Measurements from ENCODE around the gene DACH1.
"Not testable (repeated sequence)": the region's sequence is repeated elsewhere in the genome, so short reads cannot be mapped to it uniquely, and the experiment has no call there.

Gene DACH1

DNA sequence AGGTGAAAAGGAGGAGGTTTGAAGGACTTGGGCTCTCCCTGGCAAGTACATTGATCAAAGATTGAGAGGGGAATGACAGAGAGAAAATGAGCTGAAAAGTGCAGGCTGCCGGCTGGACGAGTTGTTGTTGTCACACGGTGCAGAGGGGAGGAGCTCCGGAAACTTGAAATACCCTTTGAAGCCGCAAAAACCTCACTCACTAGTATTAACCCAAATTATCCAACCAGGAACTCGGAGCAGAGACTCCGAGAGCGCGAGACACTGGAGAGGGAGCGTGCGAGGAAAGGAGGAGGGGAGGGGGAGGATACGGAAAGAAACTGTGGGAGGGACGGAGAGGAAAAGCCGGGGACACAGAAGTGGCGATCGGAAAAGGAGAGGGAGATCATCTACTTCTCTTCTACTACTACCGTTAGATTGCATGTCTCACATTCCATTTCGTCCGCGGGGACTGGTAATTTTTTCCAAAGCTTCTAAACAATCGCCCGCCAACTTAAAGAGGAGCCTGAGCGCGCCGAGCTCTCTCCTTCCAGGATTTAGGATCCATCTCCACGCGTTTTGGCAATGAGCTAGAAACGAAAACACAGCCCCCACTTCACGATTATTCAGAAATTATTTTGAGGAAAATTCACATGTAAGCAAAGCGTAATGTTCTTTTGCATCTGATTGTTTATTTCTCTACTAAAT lies at the start of gene DACH1:
DACH1 (minus strand) TSS at position 74 of the 684 bp plus-strand sequence.
- peak; percentile 91 for DNase-seq (ENCODE audit: low spot score)

DNA sequence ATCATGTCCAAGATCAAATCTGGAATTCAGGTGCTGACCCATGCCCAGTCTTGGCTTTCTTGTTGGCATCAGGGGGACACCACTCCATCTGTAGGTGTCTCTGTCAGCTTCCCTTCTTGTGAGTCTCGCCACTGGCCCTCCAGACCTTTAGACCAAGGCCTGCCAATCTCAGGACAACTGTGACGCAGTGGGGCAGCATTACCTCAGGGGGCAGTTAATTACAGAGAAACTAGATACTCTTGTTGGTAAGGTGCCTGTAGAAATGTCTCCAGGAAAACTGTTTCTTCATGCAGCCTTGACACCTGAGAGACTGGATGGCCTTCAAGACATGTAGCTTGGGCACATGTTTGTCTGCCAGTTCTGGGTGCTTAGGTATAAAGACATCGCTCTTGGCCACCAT lies 46.7 kb upstream of the DACH1 start:
- DNase-seq (ENCODE audit: low spot score), result no peak

DNA sequence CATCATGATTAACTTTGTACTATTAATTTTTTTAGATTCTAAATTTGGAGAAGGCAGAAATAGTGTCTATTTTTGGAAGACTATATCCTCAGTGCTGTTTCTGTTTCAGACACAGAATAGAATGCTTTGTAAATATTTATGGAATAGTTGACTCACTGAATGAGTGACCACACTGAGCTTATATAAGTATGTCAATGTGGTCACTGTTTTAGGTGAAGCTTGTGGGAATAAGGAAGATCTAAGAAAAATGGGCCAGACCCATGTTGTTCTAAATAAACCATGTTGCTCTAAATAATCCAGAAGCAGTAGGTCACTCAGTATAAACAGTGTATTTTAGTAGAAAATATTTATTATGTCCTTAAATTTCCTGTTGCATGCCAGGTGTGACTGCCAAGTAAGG lies 45.5 kb upstream of the DACH1 start:
- no peak for DNase-seq (ENCODE audit: low spot score)

DNA sequence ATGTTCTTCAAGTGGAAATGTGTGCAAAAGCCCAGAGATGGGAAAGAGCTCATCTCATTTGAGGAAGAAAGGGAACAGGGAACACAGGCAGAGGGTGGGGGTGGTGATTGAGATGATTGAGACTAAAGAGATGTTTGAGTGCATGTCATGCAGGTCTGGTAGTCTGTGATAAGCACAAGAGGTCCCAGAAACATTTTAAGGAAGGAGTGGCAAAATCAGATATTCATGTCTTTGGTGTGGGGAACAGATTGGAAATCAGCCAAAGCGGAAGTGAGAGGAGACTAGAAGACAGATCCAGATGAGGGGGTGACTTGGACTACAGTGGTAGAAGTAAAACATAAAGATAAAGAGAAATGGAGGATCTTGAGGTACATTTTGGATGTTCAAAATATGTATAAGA lies 39.4 kb upstream of the DACH1 start:
- DNase-seq (ENCODE audit: low spot score), result no peak

DNA sequence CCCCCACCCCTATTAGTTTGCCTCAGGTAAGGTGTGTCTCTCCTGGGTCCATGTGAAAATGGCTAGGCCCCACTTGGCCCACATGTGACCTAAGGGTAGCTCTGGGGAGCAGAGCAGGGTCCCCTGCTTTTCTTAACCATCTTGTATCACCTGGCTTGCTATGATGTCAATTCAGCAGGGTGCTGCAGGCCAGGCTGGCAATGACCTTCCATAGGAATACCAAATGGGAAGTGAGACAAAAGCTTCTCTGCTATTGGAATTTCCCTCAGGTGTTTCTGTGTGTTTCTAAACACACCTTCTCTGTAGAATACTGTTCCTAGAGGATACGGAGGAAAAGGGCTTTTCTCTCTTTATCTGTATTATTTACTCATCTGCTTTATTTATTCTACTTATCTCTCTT lies 35.7 kb upstream of the DACH1 start:
- DNase-seq (ENCODE audit: low spot score), result no peak

DNA sequence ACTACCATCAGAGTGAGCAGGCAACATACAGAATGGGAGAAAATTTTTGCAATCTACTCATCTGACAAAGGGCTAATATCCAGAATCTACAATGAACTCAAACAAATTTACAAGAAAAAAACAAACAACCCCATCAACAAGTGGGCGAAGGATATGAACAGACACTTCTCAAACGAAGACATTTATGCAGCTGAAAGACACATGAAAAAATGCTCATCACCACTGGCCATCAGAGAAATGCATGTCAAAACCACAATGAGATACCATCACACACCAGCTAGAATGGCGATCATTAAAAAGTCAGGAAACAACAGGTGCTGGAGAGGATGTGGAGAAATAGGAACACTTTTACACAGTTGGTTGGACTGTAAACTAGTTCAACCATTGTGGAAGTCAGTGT lies 26.5 kb upstream of the DACH1 start:
- DNase-seq (ENCODE audit: low spot score), result not testable (repeated sequence)

DNA sequence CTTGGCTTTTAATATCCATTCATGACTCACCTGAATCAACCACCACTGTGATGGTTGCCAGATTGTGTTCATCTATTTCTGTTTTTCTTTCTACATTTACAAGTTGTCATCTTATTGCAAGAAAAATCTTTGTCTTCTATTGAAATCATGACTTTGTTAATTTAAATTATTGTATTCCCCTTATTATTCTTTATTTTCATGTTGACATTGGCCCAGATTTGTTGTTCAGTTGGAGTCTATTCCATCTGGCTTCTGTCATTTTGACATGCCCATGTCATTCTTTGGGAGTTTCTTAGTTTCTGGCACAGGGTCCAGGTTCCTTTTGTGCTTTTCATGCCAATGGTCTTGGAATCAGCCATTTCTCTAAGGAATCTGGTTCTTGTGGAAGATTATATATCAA lies 19.9 kb upstream of the DACH1 start:
- DNase-seq (ENCODE audit: low spot score), result no peak

DNA sequence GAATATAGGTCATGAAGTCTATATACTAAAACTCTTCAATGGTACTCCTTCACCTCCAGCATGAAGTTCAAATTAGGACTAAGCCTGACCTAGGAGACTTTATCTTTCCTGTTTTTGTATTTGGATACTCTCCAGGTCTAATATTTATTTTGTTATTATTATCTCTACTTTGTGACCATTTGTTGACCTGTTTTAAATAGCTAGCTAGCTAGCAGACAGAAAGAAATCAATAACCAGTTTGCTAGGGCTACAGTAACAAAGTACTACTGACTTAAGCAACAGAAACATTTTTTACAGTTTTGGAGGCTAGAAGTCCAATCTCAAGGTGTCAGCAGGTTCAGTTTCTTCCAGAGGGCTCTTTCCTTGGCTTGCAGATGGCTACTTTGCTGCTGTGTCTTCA lies 15.1 kb upstream of the DACH1 start:
- DNase-seq (ENCODE audit: low spot score), result no peak

DNA sequence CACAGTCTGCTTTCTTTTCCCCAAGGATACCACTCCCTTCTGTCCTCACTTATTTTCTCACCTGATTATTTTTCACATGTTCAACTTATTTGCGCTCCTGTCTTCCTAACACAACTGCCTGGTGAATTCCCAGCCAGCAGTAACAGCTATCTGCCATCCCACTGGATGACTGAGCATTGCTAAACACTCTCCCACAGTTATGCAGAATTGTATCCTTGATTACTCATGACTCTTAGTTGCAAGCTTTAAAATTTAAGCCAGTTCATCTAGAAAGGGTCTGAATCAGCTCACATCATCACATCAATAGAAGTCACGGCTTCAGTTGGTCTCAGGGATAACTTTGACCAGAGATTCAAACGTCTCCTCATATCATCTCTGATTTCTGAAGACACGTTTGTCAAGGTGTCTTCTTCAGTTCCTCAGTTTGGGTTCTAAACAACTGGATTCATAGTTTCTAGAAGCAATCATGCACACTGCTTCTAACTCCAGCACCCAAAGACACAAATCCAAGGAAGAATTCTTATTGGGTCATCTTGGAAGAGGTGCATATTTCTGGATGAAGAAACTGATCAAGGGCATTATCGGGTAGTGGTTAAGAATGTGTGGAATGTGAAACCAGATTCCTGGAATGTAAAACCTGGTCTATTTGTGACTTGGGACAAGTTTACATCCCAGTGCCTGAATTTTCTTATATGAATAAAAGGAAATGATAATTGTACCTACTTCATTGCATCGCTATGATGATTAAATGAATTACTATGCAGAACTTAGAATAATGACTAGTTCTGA lies 13.9 kb upstream of the DACH1 start:
- DNase-seq (ENCODE audit: low spot score), result no peak

DNA sequence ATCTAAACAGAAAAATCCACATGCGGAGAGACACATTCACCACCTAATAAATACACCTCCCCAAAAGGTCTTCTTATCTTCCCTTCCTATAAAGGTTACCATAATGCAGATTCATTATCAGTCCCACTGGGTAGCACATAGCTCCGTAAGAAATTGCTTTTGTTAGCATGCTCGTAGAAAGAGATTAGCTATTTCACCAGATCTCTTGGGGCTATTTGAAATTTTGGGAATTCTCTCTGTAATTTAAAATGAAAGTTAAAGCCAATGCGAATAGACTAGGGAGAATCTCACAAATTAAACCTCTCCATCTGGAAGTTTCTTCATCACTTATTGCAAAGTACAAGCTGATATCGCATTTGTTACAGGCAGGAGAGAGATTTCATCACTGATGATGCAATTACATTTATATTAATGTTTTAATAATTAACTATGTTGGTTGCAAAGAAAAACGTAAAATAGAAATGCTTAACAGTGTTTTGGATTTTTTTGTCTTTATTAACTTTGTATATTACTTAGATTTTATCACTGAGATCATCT lies 12.9 kb upstream of the DACH1 start:
- DNase-seq (ENCODE audit: low spot score), result no peak

DNA sequence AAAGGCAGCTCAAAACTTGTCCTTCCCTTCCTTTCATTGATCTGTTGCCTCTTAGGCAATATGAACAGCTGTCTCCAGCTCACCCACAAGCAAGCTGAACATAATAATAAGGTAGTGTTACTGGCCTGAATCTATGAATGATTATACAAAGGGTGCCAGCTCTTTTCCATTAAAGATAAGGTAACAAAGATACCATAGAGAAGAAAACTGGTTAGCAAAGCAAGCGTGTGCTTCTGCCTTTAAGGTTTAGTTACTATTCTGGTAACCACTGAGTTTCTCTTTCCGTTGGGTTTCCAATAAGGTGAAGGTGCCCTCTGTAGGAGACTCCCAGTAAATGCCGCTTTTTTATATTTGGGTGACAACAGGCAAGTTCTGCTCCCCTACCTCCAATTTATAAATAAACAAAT lies 12.1 kb upstream of the DACH1 start:
- peak; percentile 76 for DNase-seq (ENCODE audit: low spot score)

DNA sequence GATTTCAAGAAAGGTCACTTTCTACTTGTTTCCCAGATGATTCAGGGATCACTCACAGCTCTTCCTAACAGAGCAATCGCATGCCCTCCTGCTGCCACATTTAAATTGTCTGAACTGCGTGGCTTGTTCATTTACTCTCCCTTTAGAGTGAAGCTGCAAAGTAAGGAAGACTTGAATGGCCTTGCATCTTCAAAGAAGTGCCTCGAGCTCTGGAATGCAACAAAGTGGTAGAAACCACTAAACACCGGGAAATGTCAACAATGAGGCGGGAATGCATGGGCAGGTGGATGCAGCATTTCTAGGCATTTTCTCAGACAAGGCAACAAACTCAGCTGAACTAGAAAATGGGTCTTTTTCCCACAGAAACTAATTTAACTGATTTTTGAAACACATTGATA lies 10.3 kb upstream of the DACH1 start:
- no peak for DNase-seq (ENCODE audit: low spot score)

DNA sequence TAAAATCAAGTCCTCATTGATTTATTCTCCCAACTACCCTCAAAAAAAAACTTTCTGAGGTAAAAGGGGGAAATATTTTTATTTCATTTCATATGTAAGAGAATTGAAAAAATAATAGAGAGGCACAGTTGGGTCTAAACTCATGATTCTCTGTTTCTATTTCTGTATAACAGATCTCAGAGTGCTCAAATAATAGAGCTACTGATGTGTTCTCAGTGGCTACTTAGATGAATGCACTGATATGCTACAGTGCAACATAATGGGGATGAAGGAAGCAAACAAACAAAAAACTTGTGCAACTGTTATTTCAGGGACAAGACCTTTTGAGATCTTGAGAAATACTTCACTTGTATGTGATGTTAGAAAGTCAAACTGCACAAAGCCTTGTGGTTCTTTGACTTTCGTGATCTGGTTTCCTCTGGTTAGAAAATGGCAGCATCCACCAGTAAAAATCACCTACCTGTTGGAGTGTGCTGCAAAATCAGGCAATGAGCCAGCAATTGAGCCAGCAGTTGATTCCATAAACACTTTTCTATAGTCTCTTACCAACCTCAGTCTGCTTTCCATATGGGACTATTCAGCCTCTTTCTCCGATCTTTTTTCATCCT lies 9.7 kb upstream of the DACH1 start:
- no peak for DNase-seq (ENCODE audit: low spot score)

DNA sequence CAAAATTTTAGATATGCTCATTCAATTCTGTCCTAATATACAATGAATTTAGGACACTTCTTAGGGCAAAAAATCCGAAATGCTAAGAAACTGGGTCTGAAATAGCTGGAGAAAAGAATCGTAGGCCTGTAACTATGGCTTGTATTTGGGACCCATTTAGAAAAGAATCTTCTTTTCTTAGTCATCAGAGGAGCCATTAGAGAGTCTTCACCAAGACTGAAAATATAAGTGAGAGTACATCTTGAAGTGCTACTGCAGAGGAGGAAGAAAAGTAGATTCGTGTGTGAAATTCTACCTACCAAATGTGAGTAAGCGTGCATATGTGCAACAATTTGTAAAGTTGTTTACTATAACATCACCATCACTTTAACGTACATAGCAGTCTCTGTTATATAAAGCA lies 8.8 kb upstream of the DACH1 start:
- DNase-seq (ENCODE audit: low spot score), result no peak

DNA sequence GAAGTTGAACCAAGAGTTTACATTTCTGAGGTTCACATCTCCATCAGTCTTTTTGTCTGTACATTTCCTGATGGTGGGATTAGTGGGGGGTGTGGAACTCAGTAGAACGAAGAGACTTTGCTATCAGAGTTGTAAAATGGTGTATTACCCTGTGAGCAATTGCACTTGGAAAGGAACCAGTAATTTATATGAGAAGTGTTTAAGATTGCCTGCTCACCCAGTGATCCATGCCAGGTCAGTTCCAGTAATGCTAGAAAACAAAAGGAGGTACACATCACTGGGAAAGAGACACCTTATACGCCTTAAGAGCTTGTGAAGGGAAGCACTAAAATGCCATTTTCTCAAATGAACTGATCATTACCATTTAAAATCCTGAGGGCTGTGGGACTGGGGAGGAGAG lies 7.5 kb upstream of the DACH1 start:
- no peak for DNase-seq (ENCODE audit: low spot score)

DNA sequence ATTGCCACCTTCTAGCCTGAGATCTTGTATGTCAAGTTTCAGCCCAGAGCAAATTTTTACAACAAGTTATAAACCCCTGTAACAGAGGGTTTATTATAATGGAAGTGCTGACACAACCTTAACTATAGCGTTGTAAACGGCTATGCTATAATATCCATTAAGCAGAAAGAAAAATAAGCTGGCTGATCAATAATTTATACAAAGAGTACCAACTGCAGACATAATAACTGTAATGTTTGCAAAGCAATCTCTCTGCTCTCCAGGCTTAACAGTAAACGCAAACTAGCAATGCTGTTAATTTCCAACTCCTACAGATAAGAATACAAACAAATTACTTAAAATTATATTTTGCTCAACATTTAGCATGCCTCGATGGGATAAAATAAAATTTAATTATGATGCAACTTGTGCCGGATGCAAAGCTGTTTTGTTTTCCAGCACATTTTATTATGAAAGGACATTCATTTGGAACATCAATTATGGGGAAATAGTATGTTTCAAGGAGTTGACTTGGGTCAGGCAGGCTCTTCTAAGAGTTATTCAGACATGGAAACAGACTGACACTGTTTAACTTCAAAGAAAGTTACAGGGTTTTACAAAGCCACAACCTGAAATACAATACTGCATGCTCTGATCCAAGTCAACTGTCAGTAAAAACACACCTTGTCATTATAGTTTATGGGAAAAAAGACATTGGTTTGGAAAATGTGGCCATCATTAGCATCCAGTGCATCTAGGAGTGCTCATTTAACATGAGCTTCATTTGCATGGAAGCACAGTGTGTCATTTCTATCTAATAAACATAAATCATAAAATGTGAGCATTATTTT lies 6.6 kb upstream of the DACH1 start:
- DNase-seq (ENCODE audit: low spot score), result no peak

DNA sequence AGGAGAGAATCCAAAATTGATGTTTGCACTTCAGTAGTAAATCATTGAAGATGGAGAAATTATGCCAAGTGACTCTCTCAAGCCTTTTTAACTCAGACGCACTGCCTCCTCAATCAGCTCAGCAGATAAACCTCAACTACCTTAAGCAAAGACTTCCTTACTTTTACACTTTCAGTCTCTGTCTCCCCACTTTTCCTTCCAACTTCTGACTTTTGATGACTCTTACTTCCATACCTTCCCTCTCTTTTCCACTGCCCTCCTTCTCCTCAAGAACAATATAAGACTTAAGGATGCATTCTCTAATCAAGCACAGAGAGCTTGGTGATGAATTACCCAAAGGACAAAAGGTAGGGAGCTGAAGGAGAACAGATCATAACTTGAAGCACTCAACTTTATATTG lies 4.8 kb upstream of the DACH1 start:
- DNase-seq (ENCODE audit: low spot score), result no peak

DNA sequence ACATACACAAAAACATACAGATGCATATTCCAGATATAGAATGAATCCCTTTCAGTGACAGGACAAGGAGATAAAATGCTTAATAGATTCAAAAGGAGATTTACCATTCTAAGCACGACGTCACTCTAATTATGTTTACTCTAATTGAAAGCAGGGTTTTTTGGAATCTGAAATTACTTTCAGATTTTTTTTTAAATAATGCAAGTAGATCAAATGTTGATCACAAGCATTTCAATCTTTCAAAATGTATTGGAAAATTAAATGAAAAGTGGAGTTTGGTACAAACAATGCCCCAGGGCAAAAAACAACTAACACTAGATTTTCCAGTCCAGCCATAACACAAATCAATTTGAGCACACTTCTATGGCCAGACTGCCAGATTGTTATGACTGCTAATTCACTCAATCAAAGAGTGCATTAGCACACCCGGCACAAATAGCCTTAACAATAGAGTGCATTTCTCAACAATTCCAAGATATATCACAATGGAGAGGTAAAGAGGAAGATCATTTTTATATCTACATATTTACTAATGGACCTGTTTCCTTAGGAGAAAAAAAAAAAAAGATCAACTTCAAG lies 4.3 kb upstream of the DACH1 start:
- no peak for DNase-seq (ENCODE audit: low spot score)

DNA sequence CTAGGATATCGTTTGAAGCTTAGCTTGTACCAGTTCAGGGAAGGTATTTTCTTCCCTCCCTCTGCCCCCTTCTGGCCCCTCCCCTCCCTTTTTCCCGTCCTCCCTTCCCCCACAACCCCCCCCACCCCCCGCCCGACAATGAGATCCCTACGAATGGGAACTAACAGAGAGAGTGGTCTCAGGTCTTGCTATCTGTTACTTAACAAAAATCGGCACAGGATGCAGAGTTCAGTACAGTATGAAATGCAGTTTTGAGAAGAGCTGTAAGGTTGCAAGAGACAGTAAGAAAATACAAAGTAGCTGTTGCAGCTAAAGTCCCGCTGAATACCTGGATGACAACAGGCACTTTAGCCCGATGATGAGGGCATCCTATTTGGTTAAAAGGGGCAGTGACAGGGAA lies 3.1 kb upstream of the DACH1 start:
- DNase-seq (ENCODE audit: low spot score), result no peak

DNA sequence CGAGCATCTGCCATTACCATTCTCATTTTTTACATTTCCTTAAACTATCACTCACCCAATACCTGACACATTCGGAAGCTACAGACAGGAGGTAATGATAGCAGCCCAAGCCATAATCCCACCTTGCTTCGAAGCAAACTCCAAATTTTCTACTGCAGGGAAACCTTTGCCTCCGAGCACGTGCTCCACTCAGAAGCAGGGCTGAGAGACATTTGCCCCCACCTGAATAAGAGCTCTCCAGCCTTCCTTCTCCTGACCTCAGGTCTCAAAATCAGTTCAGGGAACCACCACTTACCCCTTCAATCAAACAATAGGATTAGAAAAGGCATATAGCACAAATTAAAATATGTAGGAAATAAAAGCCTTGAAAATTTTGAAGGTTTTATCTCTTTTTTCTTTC lies 2.3 kb upstream of the DACH1 start:
- DNase-seq (ENCODE audit: low spot score), result no peak

DNA sequence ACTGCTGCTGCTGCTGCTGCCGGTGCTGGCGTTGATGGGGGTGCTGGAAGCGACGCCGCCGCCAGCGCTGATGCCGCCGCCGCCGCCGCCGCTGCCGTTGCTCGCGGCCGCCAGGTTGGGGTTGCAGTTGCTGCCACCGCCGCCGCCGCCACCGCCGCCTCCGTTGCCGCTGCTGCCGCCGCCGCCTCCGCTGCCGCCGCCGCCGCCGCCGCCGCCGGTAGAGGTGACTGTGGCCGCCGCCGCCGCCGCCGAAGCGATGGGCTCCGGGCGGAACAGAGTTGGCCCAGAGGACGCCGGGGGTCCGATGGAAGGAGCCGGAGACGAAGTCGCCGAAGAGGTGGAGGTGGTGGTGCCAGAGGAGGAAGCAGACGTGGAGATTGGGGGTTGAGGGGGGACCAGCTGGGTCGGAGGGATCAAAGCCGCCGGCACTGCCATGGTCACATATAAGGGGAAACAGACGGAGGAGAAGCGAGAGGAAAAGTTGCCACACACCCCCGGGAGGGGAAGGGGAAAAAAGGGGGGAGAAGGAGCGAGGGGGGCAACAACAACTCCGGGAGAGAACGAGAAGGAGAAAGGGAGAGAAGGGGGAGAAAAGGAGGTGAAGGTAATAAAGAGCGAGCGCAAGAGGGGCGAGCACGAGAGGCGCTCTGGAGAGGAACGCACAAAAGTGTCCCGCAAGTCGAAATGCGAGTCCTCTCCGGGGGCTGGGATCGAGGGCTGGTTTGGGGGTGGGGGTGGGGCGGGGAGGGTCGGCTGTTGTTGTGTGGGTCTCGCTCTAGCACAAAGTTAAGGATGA lies 471 bp downstream of the DACH1 start:
- peak; percentile 36 for DNase-seq (ENCODE audit: low spot score)
